PC-3 (cell line): ENCODE results near the gene CNTNAP2.

Experiments used
- CTCF ChIP-seq: fragments of 300-600 bp; sonication (generic); conservative IDR thresholded peaks from 2 replicates; pipeline ENCODE4 v1.5.1; 2017; ENCODE audit warnings: antibody characterized with exemption, low read depth, mild to moderate bottlenecking, low read length
- EZH2 ChIP-seq: fragments of 300-600 bp; sonication (generic); IDR thresholded peaks from one replicate; pipeline ENCODE4 v1.6.1; 2017; ENCODE audit warnings: antibody characterized with exemption, mild to moderate bottlenecking, low read length; ENCODE audit not compliant: unreplicated experiment
- EZH2phosphoT487 ChIP-seq: fragments of 300-600 bp; sonication (generic); IDR thresholded peaks from 2 replicates; pipeline ENCODE4 v1.6.1; 2018; ENCODE audit warnings: mild to moderate bottlenecking, antibody characterized with exemption, low read length, borderline replicate concordance

GRCh38 chr7:147305827-147306226, 1189.2 kb downstream of the CNTNAP2 start:
- TF ChIP-seq CTCF (no peak), EZH2 (no peak), EZH2phosphoT487 (no peak)
